ENCODE measurements around the gene THRA. TPM values are rescaled to one million over a fixed set of nuclear protein-coding genes. Genes with fewer than 3 reads are reported as not detected.
A peak's percentile ranks its signal among the peaks of the same experiment; 100 is the strongest.

THRA gene
- total and polyA plus RNA-seq, 2 donors from 2014 or later: 40.8 to 63.9 TPM

- FAIRE-seq: no peak
- DNase-seq: no peak
- Histone ChIP-seq H3K36me3 (ENCODE audit: control insufficient read depth in 2 of 3, insufficient read depth in 3 of 3, low read length in 3 of 3) (peaks cover 0 to 2% (median 0%) of the 10 kb centered on the region in 3 donors), H3K4me3 (ENCODE audit: low read length in 3 of 3) (no peak within 1 kb of the TSS), H3K27me3 (ENCODE audit: control insufficient read depth, insufficient read depth, low read length) (no peaks in the 10 kb centered on the region), H3K9me3 (ENCODE audit: control insufficient read depth in 2 of 3, insufficient read depth in 1 of 3, low read length in 3 of 3) (no peaks in the 10 kb centered on the region), H3K27ac (ENCODE audit: low read depth in 2 of 2, low read length in 2 of 2) (peak within 1 kb of the TSS in 1 of 2 donors; percentile 41), H3K9ac (ENCODE audit: low read length in 3 of 3) (no peak within 1 kb of the TSS), H3K4me1 (ENCODE audit: control insufficient read depth in 2 of 3, insufficient read depth in 2 of 3, low read depth in 1 of 3, low read length in 3 of 3) (peaks cover 0 to 9% (median 4%) of the 10 kb centered on the region in 3 donors)
- no peak for TF ChIP-seq CTCF (IDR thresholded peaks at IDR 0.05; ENCODE audit: borderline replicate concordance, extremely low read depth, insufficient read depth)
- intact Hi-C loops (cut with DNase I): loop anchor here (10.0 kb wide), 2 partner anchors 150 to 270 kb away; partner anchors contain the start of gene CDC6
Measured at GRCh38 chr17:40015005-40015997, 47.5 kb upstream of the THRA start, which contains the start of gene CSF3. Gene CSF3 (plus strand): TSS chr17:40015440. CDS start chr17:40015475, 35 bp downstream.

GRCh38 chr17:40015998-40016985, 46.5 kb upstream of the THRA start:
- Histone ChIP-seq H3K4me3 (ENCODE audit: low read length in 3 of 3) (no peak overlapping the region), H3K4me1 (ENCODE audit: control insufficient read depth in 2 of 3, insufficient read depth in 2 of 3, low read depth in 1 of 3, low read length in 3 of 3) (peaks cover 0 to 9% (median 4%) of the 10 kb centered on the region in 3 donors), H3K36me3 (ENCODE audit: control insufficient read depth in 2 of 3, insufficient read depth in 3 of 3, low read length in 3 of 3) (peaks cover 0 to 4% (median 0%) of the 10 kb centered on the region in 3 donors), H3K9me3 (ENCODE audit: control insufficient read depth in 2 of 3, insufficient read depth in 1 of 3, low read length in 3 of 3) (no peaks in the 10 kb centered on the region), H3K9ac (ENCODE audit: low read length in 3 of 3) (no peak overlapping the region), H3K27ac (ENCODE audit: low read depth in 2 of 2, low read length in 2 of 2) (no peak overlapping the region), H3K27me3 (ENCODE audit: control insufficient read depth, insufficient read depth, low read length) (no peaks in the 10 kb centered on the region)
- DNase-seq: no peak
- intact Hi-C loops (cut with DNase I): loop anchor here (10.0 kb wide), 2 partner anchors 149 to 269 kb away; partner anchors contain the start of gene CDC6
- TF ChIP-seq CTCF (IDR thresholded peaks at IDR 0.05; ENCODE audit: borderline replicate concordance, extremely low read depth, insufficient read depth): no peak
- no peak for FAIRE-seq

GRCh38 chr17:40017422-40018080, 45.2 kb upstream of the THRA start:
- TF ChIP-seq CTCF (IDR thresholded peaks at IDR 0.05; ENCODE audit: borderline replicate concordance, extremely low read depth, insufficient read depth): no peak
- H3K36me3 ChIP-seq (ENCODE audit: control insufficient read depth in 2 of 3, insufficient read depth in 3 of 3, low read length in 3 of 3): peaks cover 0 to 8% (median 6%) of the 10 kb centered on the region in 3 donors
- no peak overlapping the region for H3K4me3 ChIP-seq (ENCODE audit: low read length in 3 of 3)
- peaks cover 0 to 9% (median 4%) of the 10 kb centered on the region in 3 donors for H3K4me1 ChIP-seq (ENCODE audit: control insufficient read depth in 2 of 3, insufficient read depth in 2 of 3, low read depth in 1 of 3, low read length in 3 of 3)
- no peaks in the 10 kb centered on the region for H3K9me3 ChIP-seq (ENCODE audit: control insufficient read depth in 2 of 3, insufficient read depth in 1 of 3, low read length in 3 of 3)
- peak overlapping the region in 1 of 2 donors; percentile 7 for H3K27ac ChIP-seq (ENCODE audit: low read depth in 2 of 2, low read length in 2 of 2)
- DNase-seq: peak in 1 of 5 donors; percentile 32
- intact Hi-C loops (cut with DNase I): loop anchor here (10.0 kb wide), 2 partner anchors 147 to 267 kb away; partner anchors contain the start of gene CDC6
- H3K9ac ChIP-seq (ENCODE audit: low read length in 3 of 3): no peak overlapping the region
- no peaks in the 10 kb centered on the region for H3K27me3 ChIP-seq (ENCODE audit: control insufficient read depth, insufficient read depth, low read length)
- FAIRE-seq: no peak

All from kidney (tissue), 14 donors.